Activated naive CD4-positive, alpha-beta T cell treated with anti-CD3 and anti-CD28 coated beads, Interleukin-2, amount 50 U/mL, for 72 hours (primary cell): Measurements from ENCODE around the gene GTF3C2. TPM values are rescaled to one million over a fixed set of nuclear protein-coding genes. Genes with fewer than 3 reads are reported as not detected.
A peak's percentile ranks its signal among the peaks of the same experiment; 100 is the strongest.
"Not testable (repeated sequence)": the region's sequence is repeated elsewhere in the genome, so short reads cannot be mapped to it uniquely, and the experiment has no call there.

ENCODE experiments used
- ATAC-seq, 2 donors: fragments of 150-1000 bp; cut with Tn5 transposase; 2 replicates each; pipeline ENCODE4 v1.10.0; 2021; ENCODE audit warnings: mild to moderate bottlenecking in 2 of 2, moderate library complexity in 2 of 2
- DNase-seq, 2 donors: peaks; one replicate each; pipeline ENCODE4 v3.0.0; 2021 to 2022; ENCODE audit warnings: low spot score in 2 of 2
- H3K27ac Mint-ChIP-seq, 2 donors: one replicate each; pipeline ENCODE4 v1.8.0; 2022; ENCODE audit warnings: mild to moderate bottlenecking in 2 of 2, mixed read lengths in 2 of 2
- H3K36me3 Mint-ChIP-seq, 2 donors: one replicate each; pipeline ENCODE4 v1.8.0; 2022; ENCODE audit warnings: mixed read lengths in 2 of 2
- H3K9me3 Mint-ChIP-seq, 2 donors: one replicate each; pipeline ENCODE4 v1.8.0; 2022; ENCODE audit warnings: mixed read lengths in 2 of 2
- total RNA-seq, 2 donors: library from RNA; stranded (reverse); gene quantifications; one replicate each; pipeline ENCODE4 v1.2.3, GENCODE V29; 2022

Gene GTF3C2
- total RNA-seq, 2 donors from 2014 or later: 62.1 to 76.0 TPM

DNA sequence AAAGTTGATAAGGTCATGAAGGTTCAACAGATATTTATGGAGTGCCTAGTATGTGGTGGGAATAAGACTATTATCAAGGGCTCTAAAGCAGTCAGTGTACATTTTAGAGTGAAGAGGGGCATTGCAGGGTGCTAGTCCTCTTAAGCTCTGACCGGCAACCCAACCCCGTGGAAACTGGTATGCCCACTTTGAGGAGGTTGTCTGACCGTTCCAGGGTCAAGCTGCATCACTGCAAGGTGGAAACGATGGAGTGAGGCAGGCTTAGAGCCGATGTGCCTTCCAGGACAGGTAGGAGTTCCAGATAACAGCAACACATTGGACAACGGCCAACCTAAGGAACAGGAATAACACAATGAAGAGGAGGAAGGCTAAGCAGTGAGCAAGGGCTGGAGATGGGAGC lies 46.9 kb downstream of the GTF3C2 start:
- DNase-seq: no peak
- H3K9me3 Mint-ChIP-seq: no peaks in the 10 kb centered on the region
- ATAC-seq: no peak
- H3K27ac Mint-ChIP-seq: no peak overlapping the region
- H3K36me3 Mint-ChIP-seq: peaks cover 7 to 12% of the 10 kb centered on the region in 2 donors

DNA sequence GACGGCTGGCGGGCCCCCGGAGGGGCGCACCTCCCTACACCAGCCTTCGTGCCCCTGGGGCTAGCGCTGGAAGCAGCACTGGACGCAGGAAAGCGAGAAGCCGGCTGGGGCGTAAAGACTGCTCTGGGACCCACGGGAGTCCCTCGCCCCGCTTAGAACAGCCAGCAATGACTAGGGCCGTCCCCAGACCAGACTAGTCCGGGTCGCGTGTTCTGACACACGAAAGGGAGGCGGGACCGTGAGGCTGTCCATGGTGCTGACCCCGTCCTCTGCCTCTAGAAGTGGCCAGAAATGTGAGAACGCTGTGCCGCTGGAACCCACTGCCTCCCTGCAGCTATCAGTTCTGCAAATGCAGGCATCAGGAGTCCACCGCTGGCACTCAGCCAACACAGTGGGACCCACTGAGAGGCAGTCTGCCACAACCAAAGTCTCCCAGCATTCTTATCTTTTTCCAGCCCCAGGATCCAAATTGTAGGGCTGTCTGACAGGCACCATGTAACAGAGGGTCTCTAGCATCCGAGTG lies 48.1 kb downstream of the GTF3C2 start, which contains the start of gene UCN:
Gene UCN (minus strand): TSS at position 87 of the 523 bp plus-strand sequence. CDS start 550 bp downstream, outside the sequence.
- ATAC-seq: no peak
- Mint-ChIP-seq H3K27ac (no peak within 1 kb of the TSS), H3K9me3 (no peaks in the 10 kb centered on the region), H3K36me3 (peaks cover 7 to 12% of the 10 kb centered on the region in 2 donors)
- DNase-seq: no peak

DNA sequence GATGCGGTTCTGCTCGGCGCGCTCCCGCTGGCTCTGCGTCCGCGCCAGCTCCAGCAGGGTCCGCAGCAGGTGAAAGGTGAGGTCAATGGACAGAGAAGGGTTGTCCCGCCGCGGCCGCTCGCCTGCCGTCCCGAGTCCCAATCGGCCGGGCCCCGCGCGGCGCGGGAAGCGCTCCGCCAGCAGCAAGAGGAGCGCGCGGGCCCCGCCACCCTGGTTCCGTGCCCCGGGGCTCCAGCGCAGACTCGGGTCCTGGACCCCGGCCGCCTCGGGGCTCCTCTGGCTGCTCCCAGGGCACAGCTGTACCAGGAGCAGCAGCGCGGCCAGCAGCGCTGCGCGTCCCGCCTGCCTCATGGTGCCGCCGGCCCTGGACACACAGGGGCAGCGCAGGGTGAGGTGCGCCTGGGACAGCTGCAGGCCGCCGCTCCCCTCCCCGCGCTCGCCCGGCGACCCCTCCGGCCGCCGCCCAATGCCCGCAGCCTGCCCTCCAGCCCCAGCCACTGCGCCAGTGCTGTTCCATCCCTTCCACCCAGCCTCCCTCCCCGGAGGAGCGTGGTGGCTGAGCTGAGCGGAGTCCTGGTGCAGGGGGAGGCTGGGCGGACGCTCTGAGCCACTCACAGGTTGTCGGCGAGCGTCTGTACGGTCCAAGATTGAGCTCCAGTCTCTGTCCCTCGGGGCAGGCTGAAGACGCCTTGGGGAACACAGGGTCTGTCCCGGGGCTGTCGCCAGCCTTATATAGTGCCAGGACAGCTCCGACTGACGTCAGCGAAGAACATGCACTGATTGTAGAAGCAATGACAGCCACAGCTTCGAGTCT lies 48.8 kb downstream of the GTF3C2 start:
- no peak for ATAC-seq
- Mint-ChIP-seq H3K27ac (no peak overlapping the region), H3K36me3 (peaks cover 7 to 12% of the 10 kb centered on the region in 2 donors), H3K9me3 (no peaks in the 10 kb centered on the region)
- DNase-seq: no peak

DNA sequence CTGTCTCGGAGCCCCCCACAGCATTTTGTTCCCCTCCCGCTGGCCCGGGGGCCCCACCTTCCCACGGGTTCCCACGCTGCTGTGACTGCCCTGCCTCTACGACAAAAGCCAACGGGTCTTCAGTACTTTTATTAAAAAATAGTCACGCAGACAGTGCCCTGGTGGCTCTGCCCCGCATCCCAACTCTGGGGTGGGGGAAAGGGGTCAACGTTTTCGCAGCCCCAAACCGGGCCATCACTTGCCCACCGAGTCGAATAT lies 49.3 kb downstream of the GTF3C2 start:
- Mint-ChIP-seq H3K27ac (no peak overlapping the region), H3K9me3 (no peaks in the 10 kb centered on the region), H3K36me3 (peaks cover 7 to 12% of the 10 kb centered on the region in 2 donors)
- ATAC-seq (no peak), DNase-seq (no peak)

DNA sequence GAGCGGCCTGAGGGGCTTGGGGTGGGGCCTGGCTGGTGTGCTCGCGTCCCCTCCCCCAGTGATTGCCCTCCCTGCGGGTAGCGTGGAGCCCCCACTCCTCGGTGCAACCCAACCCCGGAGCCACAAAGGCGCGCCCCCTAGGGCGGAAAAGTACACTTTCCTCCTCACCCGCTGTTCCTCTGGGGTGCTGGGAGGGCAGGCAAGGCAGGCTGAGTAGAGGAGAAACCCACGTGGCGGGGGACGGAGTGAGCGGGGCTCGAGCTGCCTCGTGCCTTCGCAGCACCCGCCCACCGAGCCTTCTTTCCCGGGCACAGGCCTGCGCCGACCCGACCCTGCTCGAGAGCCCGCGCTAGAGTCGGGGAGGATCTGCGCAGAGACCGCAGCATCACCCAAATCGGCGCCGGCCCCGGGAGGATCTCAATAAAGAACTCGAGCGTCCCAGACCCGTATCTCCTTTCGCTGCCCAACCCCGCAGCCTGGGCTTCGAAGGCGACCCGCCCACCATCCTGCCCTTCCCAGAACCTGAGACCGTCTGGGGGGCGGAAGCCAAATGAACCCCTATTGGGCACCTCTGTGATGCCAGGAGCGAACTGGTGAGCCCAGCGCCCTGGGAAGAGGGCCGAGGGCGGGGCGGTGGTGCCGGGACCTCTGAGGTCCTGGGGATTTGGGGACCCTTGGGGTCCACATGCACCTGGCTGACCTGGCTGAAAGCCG lies 49.8 kb downstream of the GTF3C2 start:
- ATAC-seq: peak; percentile 29 to 49
- Mint-ChIP-seq H3K36me3 (peaks cover 7 to 12% of the 10 kb centered on the region in 2 donors), H3K9me3 (no peaks in the 10 kb centered on the region), H3K27ac (no peak overlapping the region)
- peak in 1 of 2 donors; percentile 33 for DNase-seq

DNA sequence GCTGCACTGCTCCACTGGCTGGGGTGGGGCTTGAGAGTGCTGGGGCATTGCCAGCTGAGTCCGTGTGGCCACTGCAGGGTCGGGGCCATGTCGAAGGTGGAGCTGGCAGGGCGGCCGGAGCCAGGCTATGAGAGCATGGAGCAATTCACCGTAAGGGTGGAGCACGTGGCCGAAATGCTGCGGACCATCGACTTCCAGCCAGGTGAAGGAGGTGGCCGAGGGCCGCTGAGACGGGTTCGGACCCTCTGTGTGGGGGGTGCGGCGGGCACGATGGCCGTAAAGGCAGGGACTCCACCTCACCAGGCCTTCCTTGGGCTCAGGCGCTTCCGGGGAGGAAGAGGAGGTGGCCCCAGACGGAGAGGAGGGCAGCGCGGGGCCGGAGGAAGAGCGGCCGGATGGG lies 50.4 kb downstream of the GTF3C2 start:
- DNase-seq (no peak), ATAC-seq (peak; percentile 10 to 18)
- Mint-ChIP-seq H3K36me3 (peaks cover 7 to 12% of the 10 kb centered on the region in 2 donors), H3K9me3 (no peaks in the 10 kb centered on the region), H3K27ac (no peak overlapping the region)

DNA sequence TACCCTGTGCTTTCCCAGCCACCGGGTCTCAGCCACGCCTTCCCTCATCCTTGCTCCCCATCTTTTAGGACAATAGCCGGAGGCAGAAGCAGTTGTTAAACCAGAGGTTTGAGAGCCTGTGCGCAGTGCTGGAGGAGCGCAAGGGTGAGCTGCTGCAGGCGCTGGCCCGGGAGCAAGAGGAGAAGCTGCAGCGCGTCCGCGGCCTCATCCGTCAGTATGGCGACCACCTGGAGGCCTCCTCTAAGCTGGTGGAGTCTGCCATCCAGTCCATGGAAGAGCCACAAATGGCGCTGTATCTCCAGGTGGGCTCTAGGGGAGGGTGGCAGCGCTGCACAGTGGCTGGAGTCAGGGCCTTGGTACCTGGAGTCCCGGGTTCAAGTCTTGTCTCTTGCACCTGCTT lies 51.0 kb downstream of the GTF3C2 start:
- no peak overlapping the region for H3K27ac Mint-ChIP-seq
- DNase-seq (no peak), ATAC-seq (no peak)
- H3K36me3 Mint-ChIP-seq: peaks cover 7 to 12% of the 10 kb centered on the region in 2 donors
- no peaks in the 10 kb centered on the region for H3K9me3 Mint-ChIP-seq

DNA sequence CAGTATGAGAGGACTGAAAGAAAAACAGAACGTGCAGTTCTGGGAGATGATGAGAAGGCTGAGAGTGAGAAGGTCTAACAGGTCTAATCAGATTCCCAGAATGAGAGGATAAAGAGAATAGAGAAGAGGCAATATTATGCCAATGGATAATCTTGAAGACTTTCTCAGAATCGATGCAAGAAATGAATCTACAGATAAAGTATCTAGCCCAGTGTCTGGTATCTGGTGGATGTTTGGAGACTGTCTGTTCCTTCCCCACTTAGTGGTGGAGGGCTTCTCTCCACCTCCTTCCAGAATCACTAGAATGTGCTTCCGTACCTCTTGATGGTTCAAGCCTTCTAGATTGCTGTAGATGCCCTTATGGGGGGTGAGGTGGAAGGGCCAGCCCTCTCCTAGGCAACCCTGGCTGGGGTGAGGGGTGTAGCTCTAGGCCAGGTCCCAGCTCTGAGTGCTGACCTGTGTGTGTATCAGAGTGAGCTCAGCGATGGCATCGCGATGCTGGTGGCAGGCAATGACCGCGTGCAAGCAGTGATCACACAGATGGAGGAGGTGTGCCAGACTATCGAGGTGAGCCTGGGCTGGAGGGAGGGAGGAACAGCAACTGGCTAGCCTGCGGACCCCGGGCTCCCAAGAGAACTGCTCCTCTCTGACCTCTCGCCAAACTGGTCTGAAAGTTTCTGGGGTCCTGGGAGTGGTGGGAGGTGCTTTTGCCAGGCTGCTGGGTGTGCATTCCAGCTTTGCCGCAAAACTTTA lies 51.9 kb downstream of the GTF3C2 start:
- Mint-ChIP-seq H3K27ac (no peak overlapping the region), H3K36me3 (peaks cover 2 to 10% of the 10 kb centered on the region in 2 donors), H3K9me3 (no peaks in the 10 kb centered on the region)
- no peak for ATAC-seq
- DNase-seq: no peak

DNA sequence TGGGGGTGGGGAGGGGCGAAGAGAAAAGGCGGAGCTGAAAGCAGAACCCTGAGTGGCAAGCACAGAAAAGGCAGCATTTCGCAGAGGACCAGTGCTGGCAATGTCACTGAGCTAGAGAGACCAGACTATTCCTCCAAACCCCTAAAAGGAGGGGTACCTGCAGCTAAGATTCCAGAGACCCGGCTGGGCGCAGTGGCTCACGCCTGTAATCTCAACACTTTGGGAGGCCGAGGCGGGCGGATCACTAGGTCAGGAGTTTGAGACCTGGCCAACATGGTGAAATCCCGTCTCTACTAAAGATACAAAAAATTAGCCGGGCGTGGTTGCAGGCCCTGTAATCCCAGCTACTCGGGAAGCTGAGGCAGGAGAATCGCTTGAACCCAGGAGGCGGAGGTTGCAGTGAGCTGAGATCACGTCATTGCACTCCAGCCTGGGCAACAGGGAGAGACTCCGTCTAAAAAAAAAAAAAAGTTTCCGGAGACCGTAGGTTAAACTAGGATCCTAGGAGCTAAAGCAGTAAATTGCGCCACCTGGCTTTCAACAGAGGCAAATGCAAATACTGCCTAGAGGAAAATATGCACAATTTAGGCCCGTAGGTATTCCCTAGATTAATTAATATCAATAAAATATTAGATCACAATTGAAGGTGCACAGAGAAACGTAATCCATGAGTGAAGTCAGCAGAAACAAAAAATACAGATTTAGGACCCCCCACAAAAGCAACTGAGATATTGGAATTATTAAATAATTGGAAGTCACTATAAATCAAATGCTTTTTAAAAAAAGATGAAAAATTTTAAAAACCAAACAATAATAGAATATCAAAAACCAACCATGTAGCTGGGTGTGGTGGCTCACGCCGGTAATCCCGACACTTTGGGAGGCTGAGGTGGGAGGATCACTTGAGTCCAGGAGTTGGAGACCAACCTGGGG lies 53.2 kb downstream of the GTF3C2 start:
- Mint-ChIP-seq H3K36me3 (peaks cover 0 to under 1% of the 10 kb centered on the region in 2 donors), H3K27ac (no peak overlapping the region), H3K9me3 (no peaks in the 10 kb centered on the region)
- ATAC-seq (peak; percentile 69 to 87), DNase-seq (peak; percentile 55 to 62)

DNA sequence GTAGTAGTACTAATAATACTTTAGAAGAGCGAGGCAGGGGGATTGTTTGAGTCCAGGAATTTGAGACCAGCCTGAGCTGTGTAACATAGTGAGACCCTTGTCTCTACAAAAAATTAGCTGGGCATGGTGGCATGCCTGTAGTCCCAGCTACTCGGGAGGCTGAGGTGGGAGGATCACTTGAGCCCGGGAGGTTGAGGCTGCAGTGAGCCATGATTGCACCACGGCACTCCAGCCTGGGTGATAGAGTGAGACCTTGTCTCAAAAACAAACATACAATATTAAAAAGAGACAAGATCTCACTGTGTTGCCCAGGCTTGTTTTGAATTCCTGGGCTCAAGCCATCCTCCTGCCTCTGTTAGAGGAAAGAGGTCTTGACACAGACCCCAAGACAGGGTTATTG lies 56.0 kb downstream of the GTF3C2 start:
- ATAC-seq, H3K36me3 Mint-ChIP-seq, H3K9me3 Mint-ChIP-seq, H3K27ac Mint-ChIP-seq, DNase-seq: not testable (repeated sequence)

DNA sequence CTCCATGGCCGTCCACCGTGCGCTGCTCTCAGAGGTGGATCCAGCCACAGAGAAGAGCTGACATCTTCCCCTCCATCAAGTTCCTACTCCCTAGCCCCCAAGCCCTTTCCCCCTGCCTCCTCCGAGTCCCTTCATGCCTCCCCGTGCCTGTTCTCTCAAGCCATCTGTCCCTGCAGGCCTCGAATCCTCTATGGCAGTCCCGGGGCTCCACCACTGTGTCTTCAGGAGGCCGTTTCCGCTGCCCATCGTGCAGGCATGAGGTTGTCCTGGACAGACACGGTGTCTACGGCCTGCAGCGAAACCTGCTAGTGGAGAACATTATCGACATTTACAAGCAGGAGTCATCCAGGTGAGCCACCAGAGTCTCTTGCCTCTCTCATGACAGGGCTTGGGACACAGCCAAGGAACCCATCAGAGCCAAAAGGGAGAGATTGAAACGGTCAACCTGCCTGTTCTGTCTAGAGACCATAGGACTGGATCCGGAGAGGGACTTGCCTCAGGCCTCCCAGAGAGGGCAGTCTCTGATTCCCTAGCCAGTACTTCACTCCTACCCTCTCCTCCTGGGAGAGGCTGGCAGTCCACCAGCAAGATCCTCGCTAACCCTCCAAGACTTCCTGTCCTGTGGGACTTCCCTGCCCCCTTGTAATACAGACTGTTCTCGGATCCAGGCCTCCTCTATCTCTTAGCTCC lies 58.0 kb downstream of the GTF3C2 start:
- no peak overlapping the region for H3K27ac Mint-ChIP-seq

DNA sequence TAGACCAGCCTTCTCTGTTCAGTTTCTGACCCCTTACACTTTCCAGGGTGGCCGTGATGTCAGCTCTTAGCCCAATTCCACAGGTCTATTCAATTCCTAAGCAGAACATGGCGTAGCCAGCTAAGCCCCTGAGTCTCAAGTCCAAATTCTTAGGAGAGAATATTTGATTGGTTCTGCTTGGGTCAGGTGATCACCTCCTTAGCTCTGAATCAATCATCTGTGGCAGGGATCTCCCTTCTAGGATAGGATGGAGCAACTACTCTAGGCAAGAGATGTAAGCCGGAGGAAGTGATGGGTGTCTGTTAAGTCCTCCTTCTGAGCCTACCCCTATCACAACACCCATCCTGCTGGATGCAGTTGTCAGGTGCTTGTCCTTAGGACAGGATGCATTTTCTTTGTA lies 59.4 kb downstream of the GTF3C2 start:
- no peaks in the 10 kb centered on the region for H3K9me3 Mint-ChIP-seq
- no peak overlapping the region for H3K27ac Mint-ChIP-seq
- no peak for DNase-seq
- ATAC-seq: no peak
- H3K36me3 Mint-ChIP-seq: no peaks in the 10 kb centered on the region

More for the DNA sequence above, 58.0 kb downstream of the GTF3C2 start:
- H3K9me3 Mint-ChIP-seq: no peaks in the 10 kb centered on the region
- DNase-seq (no peak), ATAC-seq (no peak)
- H3K36me3 Mint-ChIP-seq: no peaks in the 10 kb centered on the region

DNA sequence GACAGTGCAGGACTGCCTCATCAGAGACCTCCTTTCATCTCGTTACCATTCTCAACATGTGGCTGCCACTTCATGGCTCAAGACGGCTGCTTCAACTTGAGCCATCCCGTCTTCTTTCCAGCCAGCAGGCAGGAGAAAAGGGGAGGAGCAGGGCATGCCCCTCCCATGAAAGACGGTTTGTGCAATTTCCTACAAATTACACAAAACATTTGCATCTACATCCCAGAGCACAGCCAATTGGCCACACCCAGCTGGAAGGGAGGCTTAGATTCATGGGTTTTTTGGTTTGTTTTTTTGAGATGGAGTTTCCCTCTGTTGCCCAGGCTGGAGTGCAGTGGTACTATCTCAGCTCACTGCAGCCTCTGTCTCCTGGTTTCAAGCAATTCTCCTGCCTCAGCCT lies 60.1 kb downstream of the GTF3C2 start:
- Mint-ChIP-seq H3K36me3 (no peaks in the 10 kb centered on the region), H3K27ac (no peak overlapping the region), H3K9me3 (no peaks in the 10 kb centered on the region)
- ATAC-seq (no peak), DNase-seq (no peak)

DNA sequence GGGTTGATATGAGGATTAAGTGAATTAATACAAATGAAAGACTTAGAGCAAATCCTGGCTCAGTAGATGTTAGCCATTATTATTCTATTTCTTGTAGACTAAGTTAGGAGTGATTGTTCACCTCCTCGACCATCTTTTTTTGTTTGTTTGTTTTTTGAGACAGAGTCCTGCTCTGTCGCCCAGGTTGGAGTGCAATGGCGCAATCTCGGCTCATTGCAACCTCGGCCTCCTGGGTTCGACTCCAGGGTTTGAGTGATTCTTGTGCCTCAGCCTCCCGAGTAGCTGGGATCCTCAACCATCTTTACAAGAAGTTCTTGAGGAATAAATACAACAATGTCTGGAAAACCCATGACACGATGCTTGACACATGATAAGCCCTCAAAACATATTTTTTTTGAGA lies 61.6 kb downstream of the GTF3C2 start:
- H3K9me3 Mint-ChIP-seq: no peaks in the 10 kb centered on the region
- no peak for ATAC-seq
- no peak for DNase-seq
- H3K27ac Mint-ChIP-seq: no peak overlapping the region
- no peaks in the 10 kb centered on the region for H3K36me3 Mint-ChIP-seq

DNA sequence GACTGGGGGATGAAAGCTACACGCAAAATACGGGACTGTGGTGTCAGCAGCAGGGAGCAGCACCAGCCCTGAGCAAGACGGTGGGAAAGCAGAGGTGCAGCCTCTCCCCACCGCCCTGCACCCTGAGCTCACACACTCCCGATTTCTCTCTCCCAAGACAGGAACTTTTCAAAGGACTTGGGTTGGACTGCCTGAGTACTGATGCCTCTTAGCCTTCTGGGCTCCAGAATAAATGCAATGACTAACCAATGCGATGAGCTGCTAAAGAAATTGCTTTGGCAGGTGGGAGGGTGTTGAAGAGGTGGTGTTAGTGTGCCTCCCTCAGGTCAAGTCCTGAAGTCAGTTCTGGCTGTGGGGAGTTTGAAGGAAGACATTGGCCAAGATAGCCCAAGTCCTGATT lies 64.7 kb downstream of the GTF3C2 start:
- Mint-ChIP-seq H3K27ac (no peak overlapping the region), H3K36me3 (no peaks in the 10 kb centered on the region), H3K9me3 (no peaks in the 10 kb centered on the region)
- ATAC-seq (no peak), DNase-seq (no peak)

DNA sequence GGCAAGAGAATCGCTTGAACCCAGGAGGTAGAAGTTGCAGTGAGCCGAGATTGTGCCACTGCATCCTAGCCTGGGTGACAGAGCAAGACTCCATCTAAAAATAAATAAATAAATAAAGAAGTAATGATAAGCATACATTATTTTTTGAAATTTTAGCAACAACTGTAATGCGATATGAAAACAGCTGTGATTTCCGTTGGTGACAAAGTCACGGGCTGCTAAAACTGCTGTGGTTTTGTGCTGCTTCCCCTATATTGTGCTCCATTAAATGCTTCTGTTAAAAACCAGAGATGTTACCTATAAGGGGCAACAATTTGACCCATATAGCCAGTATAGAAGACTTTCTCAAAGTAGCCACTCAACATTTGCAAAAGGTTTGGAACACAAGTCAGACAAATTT lies 66.0 kb downstream of the GTF3C2 start:
- no peak overlapping the region for H3K27ac Mint-ChIP-seq

More for the DNA sequence above, 66.0 kb downstream of the GTF3C2 start:
- no peak for DNase-seq
- no peak for ATAC-seq
- no peaks in the 10 kb centered on the region for H3K9me3 Mint-ChIP-seq
- no peaks in the 10 kb centered on the region for H3K36me3 Mint-ChIP-seq
